ENCODE measurements around the gene LTN1.

The LTN1 gene

GRCh38 chr21:28899744-28900143 lies 92.9 kb downstream of the LTN1 start:
- peaks cover 23% of the 10 kb centered on the region for H3K27me3 Mint-ChIP-seq
- H3K36me3 Mint-ChIP-seq, result no peaks in the 10 kb centered on the region
- no peak for DNase-seq
- CTCF ChIA-PET, result no interaction called here
- peaks cover 2% of the 10 kb centered on the region for H3K9me3 Mint-ChIP-seq
- H3K4me3 Mint-ChIP-seq, result no peak overlapping the region
- H3K27ac Mint-ChIP-seq, result no peak overlapping the region
- no peaks in the 10 kb centered on the region for H3K4me1 Mint-ChIP-seq

- Mint-ChIP-seq H3K4me3 (no peak overlapping the region), H3K27me3 (peaks cover 23% of the 10 kb centered on the region), H3K36me3 (no peaks in the 10 kb centered on the region), H3K4me1 (no peaks in the 10 kb centered on the region), H3K27ac (no peak overlapping the region), H3K9me3 (peaks cover 2% of the 10 kb centered on the region)
- CTCF ChIA-PET, result interaction anchor here (0.8 to 1.3 kb wide), 2 partner anchors 41 to 72 kb away, joined by 3 read pairs; no protein-coding TSS in a partner anchor
- DNase-seq, result no peak
Observed at GRCh38 chr21:28899220-28899619, 93.5 kb downstream of the LTN1 start.

GRCh38 chr21:28893687-28894086 lies 99.0 kb downstream of the LTN1 start:
- no peak overlapping the region for H3K4me3 Mint-ChIP-seq
- no peak overlapping the region for H3K27ac Mint-ChIP-seq
- no peaks in the 10 kb centered on the region for H3K36me3 Mint-ChIP-seq
- CTCF ChIA-PET, result interaction anchor here (1.9 kb wide), 1 partner anchor 148 kb away, joined by 6 read pairs; no protein-coding TSS in a partner anchor
- DNase-seq, result no peak
- peaks cover 18% of the 10 kb centered on the region for H3K27me3 Mint-ChIP-seq
- no peaks in the 10 kb centered on the region for H3K4me1 Mint-ChIP-seq
- no peaks in the 10 kb centered on the region for H3K9me3 Mint-ChIP-seq

GRCh38 chr21:28892199-28893111 lies 100.2 kb downstream of the LTN1 start:
- H3K9me3 Mint-ChIP-seq, result no peaks in the 10 kb centered on the region

GRCh38 chr21:28885853-28886177 lies 106.9 kb downstream of the LTN1 start:
- Mint-ChIP-seq H3K36me3 (peaks cover 11% of the 10 kb centered on the region), H3K4me3 (no peak overlapping the region), H3K9me3 (no peaks in the 10 kb centered on the region), H3K27ac (peak overlapping the region; percentile 95), H3K27me3 (peaks cover 24% of the 10 kb centered on the region), H3K4me1 (peaks cover 23% of the 10 kb centered on the region)
- CTCF ChIA-PET, result no interaction called here
- no peak for DNase-seq

More at GRCh38 chr21:28892199-28893111, 100.2 kb downstream of the LTN1 start:
- Mint-ChIP-seq H3K4me3 (no peak overlapping the region), H3K4me1 (no peaks in the 10 kb centered on the region), H3K36me3 (no peaks in the 10 kb centered on the region), H3K27me3 (peaks cover 24% of the 10 kb centered on the region), H3K27ac (no peak overlapping the region)
- CTCF ChIA-PET, result interaction anchor here (1.9 kb wide), 1 partner anchor 147 kb away, joined by 6 read pairs; no protein-coding TSS in a partner anchor
- no peak for DNase-seq

GRCh38 chr21:28884976-28885852 lies 107.5 kb downstream of the LTN1 start:
- H3K4me3 Mint-ChIP-seq, result peak overlapping the region; percentile 83
- CTCF ChIA-PET, result no interaction called here
- H3K36me3 Mint-ChIP-seq, result peaks cover 11% of the 10 kb centered on the region
- H3K27me3 Mint-ChIP-seq, result peaks cover 22% of the 10 kb centered on the region
- H3K27ac Mint-ChIP-seq, result peak overlapping the region; percentile 95
- peaks cover 23% of the 10 kb centered on the region for H3K4me1 Mint-ChIP-seq
- peak; percentile 96 for DNase-seq
- no peaks in the 10 kb centered on the region for H3K9me3 Mint-ChIP-seq

- H3K27me3 Mint-ChIP-seq, result peaks cover 18% of the 10 kb centered on the region
- CTCF ChIA-PET, result interaction anchor here (0.8 kb wide), 1 partner anchor 139 kb away, joined by 3 read pairs; no protein-coding TSS in a partner anchor
- no peaks in the 10 kb centered on the region for H3K9me3 Mint-ChIP-seq
- peak overlapping the region; percentile 95 for H3K27ac Mint-ChIP-seq
- H3K4me1 Mint-ChIP-seq, result peaks cover 23% of the 10 kb centered on the region
- peaks cover 12% of the 10 kb centered on the region for H3K36me3 Mint-ChIP-seq
- DNase-seq, result no peak
- H3K4me3 Mint-ChIP-seq, result peak overlapping the region; percentile 83
Observed at GRCh38 chr21:28884481-28884880, 108.2 kb downstream of the LTN1 start.

- peaks cover 12% of the 10 kb centered on the region for H3K27me3 Mint-ChIP-seq
- peaks cover 12% of the 10 kb centered on the region for H3K36me3 Mint-ChIP-seq
- peak overlapping the region; percentile 83 for H3K4me3 Mint-ChIP-seq
- no peak for DNase-seq
- H3K27ac Mint-ChIP-seq, result peak overlapping the region; percentile 95
- H3K4me1 Mint-ChIP-seq, result peaks cover 23% of the 10 kb centered on the region
- CTCF ChIA-PET, result interaction anchor here (0.8 kb wide), 1 partner anchor 139 kb away, joined by 3 read pairs; no protein-coding TSS in a partner anchor
- no peaks in the 10 kb centered on the region for H3K9me3 Mint-ChIP-seq
Observed at GRCh38 chr21:28883931-28884330, 108.7 kb downstream of the LTN1 start.

GRCh38 chr21:28882345-28882744 lies 110.3 kb downstream of the LTN1 start:
- no peak overlapping the region for H3K4me3 Mint-ChIP-seq
- no peaks in the 10 kb centered on the region for H3K9me3 Mint-ChIP-seq
- CTCF ChIA-PET, result no interaction called here
- peaks cover 6% of the 10 kb centered on the region for H3K27me3 Mint-ChIP-seq
- H3K27ac Mint-ChIP-seq, result no peak overlapping the region
- H3K36me3 Mint-ChIP-seq, result peaks cover 14% of the 10 kb centered on the region
- DNase-seq, result no peak
- peaks cover 23% of the 10 kb centered on the region for H3K4me1 Mint-ChIP-seq

All from activated naive CD4-positive, alpha-beta T cell treated with anti-CD3 and anti-CD28 coated beads, Interleukin-2, amount 10 ng/mL, durations not matched to agents 7 days and 5 days (primary cell).